Natural killer cell treated with Interleukin-12 subunit alpha and Interleukin-12 subunit beta and Interleukin-15 and Interleukin-18, amount 100 ng/mL, for 72 hours (primary cell): ENCODE results near the gene FGF21. TPM values are rescaled to one million over a fixed set of nuclear protein-coding genes. Genes with fewer than 3 reads are reported as not detected.

Experiments used
- total RNA-seq, 2 donors: library from RNA; stranded (reverse); gene quantifications; one replicate each; pipeline ENCODE4 v1.2.3, GENCODE V29; 2022

FGF21 gene
- total RNA-seq, 2 donors from 2014 or later = not detected

Other genes starting within 250 kb of the FGF21 start
- gene LMTK3, start 243.7 kb upstream of the FGF21 start, total RNA-seq = 1 to 10 TPM in 1 of 2 donors, under 1 TPM in 1; 0.40 to 1.3 TPM
- not detected for gene SULT2B1, start 203.4 kb upstream of the FGF21 start, total RNA-seq
- gene SPACA4, start 148.8 kb upstream of the FGF21 start, total RNA-seq = not detected
- gene FAM83E, start 140.4 kb upstream of the FGF21 start, total RNA-seq = 10 to 100 TPM in 1 of 2 donors, 1 to 10 TPM in 1; 3.5 to 13.7 TPM
- gene RPL18, start 136.3 kb upstream of the FGF21 start, total RNA-seq = 1,000 to 10,000 TPM; 1,029 to 1,552 TPM
- 10 to 100 TPM; 37.9 to 71.4 TPM for gene SPHK2, start 136.0 kb upstream of the FGF21 start, total RNA-seq
- gene DBP, start 118.1 kb upstream of the FGF21 start, total RNA-seq = 1 to 10 TPM; 3.8 to 3.9 TPM
- 1 to 10 TPM; 4.7 to 4.9 TPM for gene CA11, start 109.3 kb upstream of the FGF21 start, total RNA-seq
- gene NTN5, start 82.5 kb upstream of the FGF21 start, total RNA-seq = under 1 TPM; 0.21 to 0.28 TPM
- not detected for gene FUT2, start 59.6 kb upstream of the FGF21 start, total RNA-seq
- 1 to 10 TPM; 1.0 to 1.2 TPM for gene MAMSTR, start 35.8 kb upstream of the FGF21 start, total RNA-seq
- under 1 TPM; 0.12 to 0.95 TPM for gene RASIP1, start 14.9 kb upstream of the FGF21 start, total RNA-seq
- not detected for gene IZUMO1, start 8.6 kb upstream of the FGF21 start, total RNA-seq
- gene FUT1, start 2.9 kb upstream of the FGF21 start, total RNA-seq = under 1 TPM in 1 of 2 donors, not detected in 1; 0.21 TPM
- 10 to 100 TPM; 31.7 to 40.4 TPM for gene BCAT2, start 55.5 kb downstream of the FGF21 start, total RNA-seq
- gene HSD17B14, start 81.0 kb downstream of the FGF21 start, total RNA-seq = under 1 TPM in 1 of 2 donors, not detected in 1; 0.26 TPM
- gene PLEKHA4, start 113.1 kb downstream of the FGF21 start, total RNA-seq = 1 to 10 TPM; 3.8 to 5.4 TPM
- gene PPP1R15A, start 116.9 kb downstream of the FGF21 start, total RNA-seq = 100 to 1,000 TPM in 1 of 2 donors, 10 to 100 TPM in 1; 74.1 to 111 TPM
- gene TULP2, start 143.2 kb downstream of the FGF21 start, total RNA-seq = not detected
- gene NUCB1, start 144.8 kb downstream of the FGF21 start, total RNA-seq = 100 to 1,000 TPM; 213 to 270 TPM
- under 1 TPM in 1 of 2 donors, not detected in 1; 0.43 TPM for gene DHDH, start 178.2 kb downstream of the FGF21 start, total RNA-seq
- gene BAX, start 199.4 kb downstream of the FGF21 start, total RNA-seq = 100 to 1,000 TPM; 203 to 305 TPM
- gene FTL, start 209.8 kb downstream of the FGF21 start, total RNA-seq = 1,000 to 10,000 TPM; 1,643 to 2,467 TPM
- 100 to 1,000 TPM in 1 of 2 donors, 10 to 100 TPM in 1; 85.7 to 119 TPM for gene GYS1, start 237.8 kb downstream of the FGF21 start, total RNA-seq
- 100 to 1,000 TPM; 101 to 173 TPM for gene RUVBL2, start 238.4 kb downstream of the FGF21 start, total RNA-seq